Retinal pigment epithelial cell (primary cell): Measurements from ENCODE around the gene MICALL1.
A peak's percentile ranks its signal among the peaks of the same experiment; 100 is the strongest.
"Not testable (repeated sequence)": the region's sequence is repeated elsewhere in the genome, so short reads cannot be mapped to it uniquely, and the experiment has no call there.

Experiments
- DNase-seq: peaks from one replicate; pipeline ENCODE4 v3.0.0-alpha.2; 2010; ENCODE audit warnings: low read depth
- H3K4me3 ChIP-seq: 2 replicates; pipeline ENCODE4 v1.5.1; 2011; ENCODE audit warnings: mild to moderate bottlenecking, low read length, control low read depth, moderate library complexity
- CTCF ChIP-seq: conservative IDR thresholded peaks from 2 replicates; pipeline ENCODE4 v1.5.1; 2011; ENCODE audit warnings: low read depth, low read length, control low read depth, inconsistent platforms

The MICALL1 gene

GRCh38 chr22:37973271-37974170, 67.4 kb downstream of the MICALL1 start:
- TF ChIP-seq CTCF, result no peak
- no peak overlapping the region for H3K4me3 ChIP-seq
- no peak for DNase-seq

GRCh38 chr22:37975153-37975552, 69.1 kb downstream of the MICALL1 start:
- TF ChIP-seq CTCF, result no peak
- no peak overlapping the region for H3K4me3 ChIP-seq
- no peak for DNase-seq

- DNase-seq, H3K4me3 ChIP-seq: not testable (repeated sequence)
Measured at GRCh38 chr22:37976022-37976421, 69.9 kb downstream of the MICALL1 start.

- DNase-seq, result no peak
- TF ChIP-seq CTCF, result no peak
- no peak overlapping the region for H3K4me3 ChIP-seq
Measured at GRCh38 chr22:37976547-37976946, 70.5 kb downstream of the MICALL1 start.

GRCh38 chr22:37979782-37980181, 73.7 kb downstream of the MICALL1 start:
- DNase-seq, result peak; percentile 73
- no peak for TF ChIP-seq CTCF
- H3K4me3 ChIP-seq, result no peak overlapping the region

GRCh38 chr22:37981282-37982011, 75.3 kb downstream of the MICALL1 start:
- no peak for DNase-seq
- TF ChIP-seq CTCF, result no peak
- H3K4me3 ChIP-seq, result no peak overlapping the region

GRCh38 chr22:37982151-37982785, 76.2 kb downstream of the MICALL1 start:
- H3K4me3 ChIP-seq, result no peak overlapping the region
- TF ChIP-seq CTCF, result no peak
- no peak for DNase-seq
